ENCODE results near the gene DENND11. TPM values are rescaled to one million over a fixed set of nuclear protein-coding genes. Genes with fewer than 3 reads are reported as not detected.

The DENND11 gene
- total RNA-seq, 1 experiment from 2014 or later = 33.0 TPM

DNA sequence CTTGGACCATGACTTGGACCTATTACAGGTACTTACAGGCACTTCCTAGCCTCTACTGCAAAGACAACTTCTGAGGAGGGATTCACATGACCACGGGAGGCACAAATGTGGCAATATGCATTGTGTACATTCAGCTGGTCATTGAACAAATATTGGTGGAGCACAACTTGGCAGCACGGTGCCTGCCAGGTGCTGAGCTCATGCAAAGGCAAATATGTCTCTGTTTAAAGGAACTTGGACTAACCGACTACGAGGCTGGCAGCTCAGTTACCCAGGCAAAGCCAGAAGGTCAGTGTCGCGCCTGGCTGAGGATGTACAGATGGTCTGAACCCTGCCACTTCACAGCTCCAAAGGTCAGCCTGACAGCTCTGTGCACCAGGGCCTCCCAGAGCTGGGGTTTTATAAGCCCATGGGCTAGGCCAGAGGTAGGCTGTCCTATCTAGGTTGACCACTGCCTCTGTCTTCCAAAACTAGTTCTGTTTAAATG lies 6.1 kb downstream of the DENND11 start:
- intact Hi-C loops (cut with micrococcal nuclease; ENCODE audit: unreplicated experiment) = no loop called here
- ChIA-PET CTCF (no interaction called here), POLR2A (no interaction called here)
- H3K9me3 ChIP-seq = no peaks in the 10 kb centered on the region
- no TSS peak for BruUV-seq (replicated peaks)
- no peaks in the 10 kb centered on the region for H3K27me3 Mint-ChIP-seq (ENCODE audit: insufficient read depth, unreplicated experiment)
- no peaks in the 10 kb centered on the region for H3K36me3 Mint-ChIP-seq (ENCODE audit: insufficient read depth, unreplicated experiment)
- no peak overlapping the region for H3K4me3 Mint-ChIP-seq (ENCODE audit: unreplicated experiment)
- no peaks in the 10 kb centered on the region; the same call in 1 of the 2 replicates for H3K36me3 ChIP-seq (ENCODE audit: control insufficient read depth, insufficient read depth, low read length)
- peaks cover 12% of the 10 kb centered on the region for H3K4me1 Mint-ChIP-seq (ENCODE audit: low read depth, unreplicated experiment)
- no peaks in the 10 kb centered on the region for H3K9me3 Mint-ChIP-seq (ENCODE audit: unreplicated experiment)
- H3K4me3 ChIP-seq (ENCODE audit: low read depth, low read length) = no peak overlapping the region
- H3K4me1 ChIP-seq = peaks cover 3% of the 10 kb centered on the region; the same call in 1 of the 2 replicates
- TF ChIP-seq, protein P1, sequence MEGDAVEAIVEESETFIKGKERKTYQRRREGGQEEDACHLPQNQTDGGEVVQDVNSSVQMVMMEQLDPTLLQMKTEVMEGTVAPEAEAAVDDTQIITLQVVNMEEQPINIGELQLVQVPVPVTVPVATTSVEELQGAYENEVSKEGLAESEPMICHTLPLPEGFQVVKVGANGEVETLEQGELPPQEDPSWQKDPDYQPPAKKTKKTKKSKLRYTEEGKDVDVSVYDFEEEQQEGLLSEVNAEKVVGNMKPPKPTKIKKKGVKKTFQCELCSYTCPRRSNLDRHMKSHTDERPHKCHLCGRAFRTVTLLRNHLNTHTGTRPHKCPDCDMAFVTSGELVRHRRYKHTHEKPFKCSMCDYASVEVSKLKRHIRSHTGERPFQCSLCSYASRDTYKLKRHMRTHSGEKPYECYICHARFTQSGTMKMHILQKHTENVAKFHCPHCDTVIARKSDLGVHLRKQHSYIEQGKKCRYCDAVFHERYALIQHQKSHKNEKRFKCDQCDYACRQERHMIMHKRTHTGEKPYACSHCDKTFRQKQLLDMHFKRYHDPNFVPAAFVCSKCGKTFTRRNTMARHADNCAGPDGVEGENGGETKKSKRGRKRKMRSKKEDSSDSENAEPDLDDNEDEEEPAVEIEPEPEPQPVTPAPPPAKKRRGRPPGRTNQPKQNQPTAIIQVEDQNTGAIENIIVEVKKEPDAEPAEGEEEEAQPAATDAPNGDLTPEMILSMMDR (IDR thresholded peaks at IDR 0.05; ENCODE audit: insufficient read depth in 1 of 2, low read depth in 1 of 2, low read length in 1 of 2, severe bottlenecking in 1 of 2, unreplicated experiment in 1 of 2) = no peak
- no peaks in the 10 kb centered on the region for H3K27me3 ChIP-seq (replicated peaks; ENCODE audit: control insufficient read depth, insufficient read depth, low read length)
- no peak for DNase-seq
- H3K27ac Mint-ChIP-seq (ENCODE audit: unreplicated experiment) = no peak overlapping the region

DNA sequence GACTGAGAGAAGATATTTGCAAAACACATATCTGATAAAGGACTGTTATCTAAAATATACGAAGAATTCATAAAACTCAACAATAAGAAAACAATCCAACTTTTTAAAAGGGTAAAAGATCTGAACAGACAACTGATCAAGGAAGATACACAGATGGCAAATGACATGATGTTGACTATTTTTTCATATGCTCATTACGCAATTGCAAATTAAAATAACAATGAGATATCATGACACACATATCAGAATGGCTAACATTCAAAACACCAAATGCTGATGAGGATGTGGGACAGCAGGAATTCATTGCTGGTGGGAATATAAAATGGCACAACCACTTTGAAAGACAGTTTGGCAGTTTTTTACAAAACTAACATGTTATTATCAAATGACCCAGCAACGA lies 8.9 kb downstream of the DENND11 start:
- Mint-ChIP-seq H3K9me3 (ENCODE audit: unreplicated experiment) (no peaks in the 10 kb centered on the region), H3K4me3 (ENCODE audit: unreplicated experiment) (no peak overlapping the region), H3K27ac (ENCODE audit: unreplicated experiment) (no peak overlapping the region), H3K4me1 (ENCODE audit: low read depth, unreplicated experiment) (no peaks in the 10 kb centered on the region), H3K36me3 (ENCODE audit: insufficient read depth, unreplicated experiment) (peaks cover 6% of the 10 kb centered on the region), H3K27me3 (ENCODE audit: insufficient read depth, unreplicated experiment) (no peaks in the 10 kb centered on the region)
- H3K4me3 ChIP-seq (ENCODE audit: low read depth, low read length) = no peak overlapping the region
- ChIA-PET CTCF (no interaction called here), POLR2A (no interaction called here)
- TF ChIP-seq, protein P1 (IDR thresholded peaks at IDR 0.05; ENCODE audit: insufficient read depth in 1 of 2, low read depth in 1 of 2, low read length in 1 of 2, severe bottlenecking in 1 of 2, unreplicated experiment in 1 of 2) = no peak
- intact Hi-C loops (cut with micrococcal nuclease; ENCODE audit: unreplicated experiment) = no loop called here
- no TSS peak for BruUV-seq (replicated peaks)
- no peaks in the 10 kb centered on the region for H3K9me3 ChIP-seq
- no peaks in the 10 kb centered on the region; the same call in 1 of the 2 replicates for H3K36me3 ChIP-seq (ENCODE audit: control insufficient read depth, insufficient read depth, low read length)
- H3K27me3 ChIP-seq (replicated peaks; ENCODE audit: control insufficient read depth, insufficient read depth, low read length) = no peaks in the 10 kb centered on the region
- no peak for DNase-seq
- no peaks in the 10 kb centered on the region for H3K4me1 ChIP-seq

DNA sequence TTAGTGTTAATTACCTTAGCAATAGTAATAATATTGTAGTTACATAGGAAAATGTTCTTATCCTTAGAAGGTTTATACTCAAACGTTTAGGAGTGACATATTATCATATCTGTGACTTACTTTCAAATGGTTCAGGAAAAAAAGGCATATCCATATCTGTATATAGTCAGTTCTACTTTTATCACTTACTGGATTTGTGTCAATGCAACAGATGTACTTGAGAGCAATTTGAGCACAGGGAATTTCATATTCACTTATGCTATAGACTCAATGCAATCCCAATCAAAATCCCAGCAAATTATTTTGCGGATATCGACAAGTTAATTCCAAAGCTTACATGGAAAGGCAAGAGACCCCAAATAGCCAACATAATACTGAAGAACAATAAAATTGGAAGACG lies 10.0 kb downstream of the DENND11 start:
- Mint-ChIP-seq H3K4me3 (ENCODE audit: unreplicated experiment) (no peak overlapping the region), H3K4me1 (ENCODE audit: low read depth, unreplicated experiment) (peaks cover 4% of the 10 kb centered on the region), H3K9me3 (ENCODE audit: unreplicated experiment) (no peaks in the 10 kb centered on the region), H3K27me3 (ENCODE audit: insufficient read depth, unreplicated experiment) (no peaks in the 10 kb centered on the region), H3K27ac (ENCODE audit: unreplicated experiment) (no peak overlapping the region), H3K36me3 (ENCODE audit: insufficient read depth, unreplicated experiment) (peaks cover 6% of the 10 kb centered on the region)
- intact Hi-C loops (cut with micrococcal nuclease; ENCODE audit: unreplicated experiment) = no loop called here
- TF ChIP-seq, protein P1 (IDR thresholded peaks at IDR 0.05; ENCODE audit: insufficient read depth in 1 of 2, low read depth in 1 of 2, low read length in 1 of 2, severe bottlenecking in 1 of 2, unreplicated experiment in 1 of 2) = no peak
- no peaks in the 10 kb centered on the region for H3K27me3 ChIP-seq (replicated peaks; ENCODE audit: control insufficient read depth, insufficient read depth, low read length)
- CTCF ChIA-PET = no interaction called here
- DNase-seq = no peak
- POLR2A ChIA-PET = no interaction called here
- H3K36me3 ChIP-seq (ENCODE audit: control insufficient read depth, insufficient read depth, low read length) = no peaks in the 10 kb centered on the region; the same call in 1 of the 2 replicates
- no peaks in the 10 kb centered on the region for H3K9me3 ChIP-seq
- H3K4me3 ChIP-seq (ENCODE audit: low read depth, low read length) = no peak overlapping the region
- BruUV-seq (replicated peaks) = no TSS peak
- H3K4me1 ChIP-seq = no peaks in the 10 kb centered on the region
